Kidney tubule cell (primary cell): Measurements from ENCODE around the gene HMGCS2.

Experiments
- DNase-seq: peaks from one replicate; pipeline ENCODE4 v3.0.0-alpha.2; 2018; ENCODE audit warnings: low spot score

HMGCS2 gene

GRCh38 chr1:119768778-119769177, at the start of gene HMGCS2:
Gene HMGCS2, minus strand, starts transcription at chr1:119768905. Its CDS starts 61 bp downstream, at chr1:119768844.
- DNase-seq, result no peak

GRCh38 chr1:119818181-119818580, 49.5 kb upstream of the HMGCS2 start:
- no peak for DNase-seq

DNA sequence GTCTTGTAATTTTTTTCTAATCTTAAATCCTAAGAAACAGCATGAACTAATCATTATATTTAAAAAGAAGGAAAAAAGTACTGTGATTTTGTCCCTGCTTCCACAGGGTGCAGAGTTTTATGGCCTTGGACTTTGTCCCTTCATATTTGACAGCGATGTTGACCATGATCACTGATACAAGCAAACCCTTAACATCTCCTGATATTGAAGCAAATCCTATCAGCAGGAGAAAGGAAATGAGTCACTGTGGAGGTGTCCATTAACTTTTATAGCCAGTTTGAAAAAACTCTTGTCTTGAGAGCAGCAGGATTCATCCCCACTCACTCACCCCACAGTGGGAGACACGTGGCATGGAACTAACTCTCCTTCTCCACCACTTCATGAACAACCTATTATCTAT, 47.7 kb upstream of the HMGCS2 start:
- peak; percentile 68 for DNase-seq

- DNase-seq, result no peak
Measured at GRCh38 chr1:119815928-119816327, 47.2 kb upstream of the HMGCS2 start.

GRCh38 chr1:119815361-119815760, 46.7 kb upstream of the HMGCS2 start:
- DNase-seq, result peak; percentile 58

DNA sequence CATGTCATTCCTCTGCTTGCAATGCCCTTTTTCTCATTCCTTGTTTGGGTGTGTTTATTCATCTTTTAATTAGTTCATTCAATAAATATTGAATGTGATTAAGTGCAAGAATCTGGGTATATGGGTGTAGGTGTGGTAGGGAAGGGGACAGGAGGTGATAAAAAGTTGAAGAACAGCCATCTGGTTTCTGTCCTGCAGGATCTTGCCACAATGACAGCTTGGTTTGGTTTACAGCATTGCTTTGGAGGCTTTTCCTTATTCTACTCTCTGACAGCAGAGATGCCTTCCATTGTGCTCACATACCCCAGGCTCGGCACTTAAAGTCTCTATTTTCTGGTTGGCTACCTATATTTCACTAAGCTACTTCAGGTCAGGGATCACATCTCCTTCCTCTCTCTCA, 45.6 kb upstream of the HMGCS2 start:
- DNase-seq, result no peak

DNA sequence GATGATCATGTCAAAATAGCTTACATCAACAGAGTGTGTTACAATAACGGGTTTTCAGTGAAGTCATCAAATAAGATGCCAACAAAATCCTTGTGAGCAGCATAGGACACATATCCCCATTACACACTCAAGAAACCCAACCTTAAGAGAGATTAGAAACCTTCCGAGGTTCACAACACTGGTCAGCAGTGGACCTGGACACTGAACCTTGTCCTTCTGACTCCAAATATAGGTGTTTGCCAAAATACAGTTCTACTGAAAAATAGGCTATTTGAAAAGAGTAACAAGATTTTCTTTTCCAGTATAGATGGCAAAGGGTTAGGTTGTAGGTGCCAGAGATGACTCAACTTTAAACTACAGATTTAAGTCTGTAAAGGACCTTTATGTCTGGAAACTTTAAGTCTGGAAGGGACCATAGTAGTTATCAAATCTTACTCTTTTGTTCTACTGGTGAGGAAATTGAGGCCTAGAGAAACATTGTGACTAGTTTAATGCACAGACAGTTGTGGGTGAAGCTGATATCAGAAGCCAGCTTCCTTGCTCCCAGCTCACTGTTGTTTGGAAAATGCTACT, 43.4 kb upstream of the HMGCS2 start:
- DNase-seq, result no peak

DNA sequence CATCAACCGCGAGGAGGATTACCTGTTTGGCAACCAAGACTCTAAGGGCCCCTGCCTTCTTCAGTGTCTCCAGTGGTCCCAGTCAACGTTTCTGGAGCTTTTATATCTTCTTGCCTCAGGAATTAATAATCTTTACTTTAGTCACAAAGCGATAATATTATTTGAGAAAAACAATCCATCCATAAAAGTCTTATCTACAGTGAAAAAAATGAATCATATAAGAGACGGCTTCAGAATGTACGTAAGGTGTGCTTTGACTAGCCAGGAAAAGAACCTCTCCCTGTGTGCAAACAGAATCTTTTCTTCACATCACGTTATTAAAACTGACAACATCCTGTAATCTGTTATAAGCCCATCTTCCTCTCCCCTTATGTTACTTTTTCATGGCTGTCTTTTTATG, 42.7 kb upstream of the HMGCS2 start, which contains the start of gene REG4:
Gene REG4, minus strand, starts transcription at position 74 of the 400 bp plus-strand sequence. CDS start 2,691 bp downstream, outside the sequence.
- DNase-seq, result no peak

GRCh38 chr1:119808972-119809550, 40.4 kb upstream of the HMGCS2 start:
- DNase-seq, result peak; percentile 70

DNA sequence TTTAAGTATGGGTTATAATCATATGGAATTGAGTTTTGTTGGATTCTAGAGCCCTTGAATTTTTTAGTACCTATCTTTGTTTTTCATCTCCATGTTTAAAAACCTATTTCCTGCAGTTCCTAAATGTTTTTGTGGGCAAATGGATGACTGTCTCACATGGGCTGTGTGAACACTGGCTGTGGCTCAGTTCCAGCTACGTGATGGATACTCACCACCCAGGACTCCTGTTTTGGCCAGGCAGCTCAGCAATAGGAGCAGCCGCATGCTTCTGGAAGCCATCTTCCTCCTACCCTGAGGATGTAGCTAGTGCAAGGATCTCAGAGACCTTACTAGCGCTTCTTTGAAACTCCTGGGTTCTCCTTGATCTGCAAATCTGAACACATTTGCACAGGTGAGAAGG, 39.8 kb upstream of the HMGCS2 start:
- peak; percentile 13 for DNase-seq

GRCh38 chr1:119806489-119806888, 37.8 kb upstream of the HMGCS2 start:
- DNase-seq, result no peak

- no peak for DNase-seq
Measured at GRCh38 chr1:119805746-119806145, 37.0 kb upstream of the HMGCS2 start.

- no peak for DNase-seq
Measured at GRCh38 chr1:119805247-119805646, 36.5 kb upstream of the HMGCS2 start.

DNA sequence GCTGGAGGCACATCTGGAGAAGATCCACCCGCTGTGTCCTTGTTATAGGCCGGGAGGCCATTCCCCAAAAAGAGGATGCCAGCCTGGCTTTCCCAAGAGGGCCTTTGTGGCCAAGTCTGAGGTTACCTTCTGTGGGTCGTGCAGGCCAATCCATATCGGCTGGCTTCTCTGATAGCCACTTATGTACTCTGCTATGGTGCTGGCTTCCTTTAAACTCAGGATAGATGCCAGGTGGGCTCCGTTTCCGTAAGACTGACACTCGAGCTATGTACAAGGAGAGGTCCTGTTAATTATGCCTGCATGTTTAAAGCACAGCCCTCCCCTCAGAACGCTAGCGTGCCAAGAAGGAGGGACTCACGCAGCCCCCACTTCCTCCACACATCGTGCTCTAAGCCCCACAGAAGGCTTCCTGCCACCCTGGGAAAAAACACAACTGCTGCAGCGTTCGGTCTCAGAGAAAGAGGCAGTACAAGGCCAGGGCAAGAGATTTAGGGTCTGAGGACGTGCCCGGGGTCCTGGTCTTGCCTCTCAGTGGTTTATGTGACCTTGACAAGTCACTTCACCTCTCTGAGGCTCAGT, 31.0 kb upstream of the HMGCS2 start:
- no peak for DNase-seq

DNA sequence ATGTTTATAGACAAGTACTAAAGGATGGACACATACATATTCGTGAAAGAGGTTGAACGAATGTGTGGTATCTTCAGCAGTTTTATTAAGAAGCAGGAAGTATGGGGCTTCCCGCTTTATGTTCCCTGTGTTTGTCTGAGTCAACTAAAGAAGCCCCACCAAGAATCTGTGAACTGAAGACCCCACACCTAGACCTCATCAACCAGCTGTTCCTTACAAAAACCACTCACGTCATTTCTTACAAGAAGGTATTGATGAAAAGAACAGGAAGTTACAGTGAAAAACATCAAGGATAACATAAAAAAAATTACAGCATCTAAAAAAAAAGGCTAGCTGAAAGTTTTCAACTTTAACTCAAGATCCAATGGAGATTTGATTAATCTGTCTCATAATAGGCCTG, 30.3 kb upstream of the HMGCS2 start:
- no peak for DNase-seq

DNA sequence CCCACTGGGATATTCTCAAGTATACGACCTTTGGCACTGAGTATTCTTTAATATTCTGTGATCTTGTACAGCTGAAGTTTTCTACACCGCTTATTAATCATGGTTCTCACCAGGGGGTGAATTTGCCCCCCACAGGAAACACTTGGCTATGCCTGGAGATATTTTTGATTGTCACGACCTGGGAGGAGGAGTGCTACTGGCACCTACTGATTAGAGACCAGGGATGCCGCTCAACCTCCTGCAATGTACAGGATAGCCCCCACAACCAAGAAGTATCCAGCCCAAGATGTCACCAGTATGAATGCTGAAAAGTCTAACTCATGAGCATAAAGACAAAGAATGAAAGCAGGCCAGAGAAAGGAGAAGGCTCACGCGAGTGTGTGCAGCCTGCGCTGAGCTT, 28.9 kb upstream of the HMGCS2 start:
- DNase-seq, result no peak

DNA sequence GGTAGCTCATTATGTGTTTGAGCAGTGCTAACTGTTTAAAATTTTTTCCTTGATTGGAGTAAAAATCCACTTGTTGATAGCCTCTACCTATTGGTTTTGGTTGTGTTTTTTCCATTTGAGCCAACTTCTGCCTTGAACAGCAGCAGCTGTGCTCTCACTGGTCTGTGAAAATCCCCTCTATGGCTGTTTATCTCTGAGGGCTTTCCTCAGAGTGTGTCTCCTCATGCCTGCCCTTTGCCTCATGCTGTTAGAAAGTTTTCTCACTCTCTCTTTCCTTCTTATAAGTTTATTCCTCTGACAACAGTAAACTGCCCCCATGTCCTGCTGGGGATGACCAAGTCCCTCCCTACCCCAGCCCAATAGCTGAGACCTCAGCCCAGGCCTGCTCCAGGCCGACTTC, 28.5 kb upstream of the HMGCS2 start:
- no peak for DNase-seq

GRCh38 chr1:119795261-119796200, 26.8 kb upstream of the HMGCS2 start:
- DNase-seq, result no peak

- no peak for DNase-seq
Measured at GRCh38 chr1:119794876-119795240, 26.2 kb upstream of the HMGCS2 start.

- DNase-seq, result no peak
Measured at GRCh38 chr1:119794230-119794875, 25.6 kb upstream of the HMGCS2 start.

GRCh38 chr1:119791377-119791776, 22.7 kb upstream of the HMGCS2 start:
- peak; percentile 70 for DNase-seq
